Heart right ventricle (tissue), 16 donors: ENCODE measurements around the gene SIK2. TPM values are rescaled to one million over a fixed set of nuclear protein-coding genes. Genes with fewer than 3 reads are reported as not detected.

Experiments
- ATAC-seq, 8 donors: fragments of 200-7000 bp; cut with Tn5 transposase; one replicate each; pipeline ENCODE4 v1.9.1; 2020; ENCODE audit warnings: mild to moderate bottlenecking in 8 of 8, moderate library complexity in 8 of 8, moderate number of reproducible peaks in 1 of 8
- DNase-seq, 2 donors: peaks; one replicate each; pipeline ENCODE4 v3.0.0-alpha.2; 2020
- H3K27ac ChIP-seq, 10 donors: fragments of 200-600 bp; sonication (generic) in 2 of 10; one replicate each; pipeline versions ENCODE4 v1.5.0 to v1.8.0; 2020 to 2022; ENCODE audit warnings: mild to moderate bottlenecking in 3 of 10
- H3K27me3 ChIP-seq, 7 donors: fragments of 200-600 bp; one replicate each; pipeline ENCODE4 v1.8.0; 2021 to 2022; ENCODE audit warnings: mild to moderate bottlenecking in 2 of 7
- H3K36me3 ChIP-seq, 9 donors: fragments of 200-600 bp; sonication (generic) in 1 of 9; one replicate each; pipeline versions ENCODE4 v1.5.0 to v1.8.0; 2020 to 2022; ENCODE audit warnings: mild to moderate bottlenecking in 2 of 9
- H3K4me1 ChIP-seq, 9 donors: fragments of 200-600 bp; sonication (generic) in 1 of 9; one replicate each; pipeline versions ENCODE4 v1.5.0 to v1.8.0; 2020 to 2022; ENCODE audit warnings: mild to moderate bottlenecking in 4 of 9
- H3K4me3 ChIP-seq, 10 donors: fragments of 200-600 bp; sonication (generic) in 2 of 10; one replicate each; pipeline versions ENCODE4 v1.5.0 to v1.8.0; 2020 to 2022; ENCODE audit warnings: mild to moderate bottlenecking in 7 of 10, moderate library complexity in 2 of 10
- H3K9me3 ChIP-seq, 11 donors: fragments of 200-600 bp in 10 of 11; sonication (generic) in 2 of 11; one replicate each; pipeline versions ENCODE4 v1.5.0 to v1.8.0; 2013 to 2022; ENCODE audit warnings: mild to moderate bottlenecking in 2 of 11, control low read depth in 1 of 11, moderate library complexity in 1 of 11
- CTCF ChIP-seq, 9 donors: fragments of 200-600 bp; sonication (generic) in 2 of 9; IDR thresholded peaks; one replicate each; pipeline versions ENCODE4 v1.5.0 to v1.8.0; 2021 to 2022; ENCODE audit warnings: antibody characterized with exemption in 9 of 9, mild to moderate bottlenecking in 5 of 9, moderate library complexity in 1 of 9
- WGBS, 2 donors: extraction: QIAGEN DNeasy Blood & Tissue Kit; methylation state at CpG; one replicate each; pipeline ENCODE4 v1.1.7; 2013; ENCODE audit warnings: inconsistent platforms in 1 of 2; 5-methylcytosine and 5-hydroxymethylcytosine counted together
- intact Hi-C, 10 donors: fragments of 100-400 bp; cut with DNase I; formaldehyde crosslinking; loops; one replicate each; pipeline versions ENCODE4 v1.11.1 to v1.14.2; 2022
- polyA plus RNA-seq, 2 donors: library from polyadenylated mRNA; stranded (reverse); fragments of 200-250 nt; gene quantifications; one replicate each; pipeline ENCODE4 v1.2.3, GENCODE V29; 2013
- total RNA-seq, 10 donors: library from RNA; stranded (reverse); fragmentation: NEBNext Ultra II Directional in 3 of 10; extraction: Animal tissue kit (Norgen Biotek cat#: 25700) in 3 of 10; gene quantifications; one replicate each; pipeline versions ENCODE4 v1.2.1 to v1.2.4, GENCODE V29; 2021 to 2023
- donor health status: Arrhythmogenic right ventricular cardiomyopathy.
- donor health status: ischemic (EF 13 %, LVEDD 7.1; RV severe dilation, severe dysfunction).
- donor health status: healthy with polysubstance abuse.
- donor health status: DM: no; HTN: yes; CAD: no.
- donor health status: DM: no; HTN: no; CAD: no.
- donor health status: ischemic (EF 25% LVEDD 6.9; RV normal size, moderate dysfunction).
- donor health status: ischemic (EF 25% LVEDD 5.7; RV mildly dilated, moderate dysfunction).
- donor health status: healthy.
- donor health status: DM: yes; HTN: yes; CAD: no.
- donor health status: Ischemic cardiomyopathy.
- donor health status: ischemic (EF 35%, LVEDD 5.7; RV mildly dilated, moderate dysfunction).
- donor health status: nonischemic (EF 11% LVEDD 7.7; RV severe dilation, severe dysfunction).
- donor health status: DM: yes; HTN: yes; CAD: no.
- donor health status: PGD.
- donor health status: ischemic (EF 29% LVEDD 5.4; RV normal size, mild dysfunction).
- donor health status: nonischemic (EF 23%, LVEDD 6.1; RV moderate dilation, normal function).

SIK2 gene
- total and polyA plus RNA-seq, 12 donors: 4.1 to 41.6 (median 28.8) TPM

- 76 to 78% methylated on average over 11 of the region's 11 CpGs for WGBS, 2 donors
Measured at GRCh38 chr11:111559800-111560464, 42.3 kb upstream of the SIK2 start.

GRCh38 chr11:111560800-111561199 lies 41.4 kb upstream of the SIK2 start:
- Histone ChIP-seq H3K9me3 (peaks cover 0 to 6% (median 0%) of the 10 kb centered on the region in 11 donors), H3K36me3 (peaks cover 0 to 41% (median 0%) of the 10 kb centered on the region in 9 donors), H3K27ac (peak overlapping the region in 1 of 10 donors; percentile 43), H3K4me1 (peaks cover 0 to 13% (median 0%) of the 10 kb centered on the region in 9 donors), H3K4me3 (no peak overlapping the region), H3K27me3 (no peaks in the 10 kb centered on the region)
- ATAC-seq (peak in 6 of 8 donors; percentile 7 to 50 (median 19)), DNase-seq (no peak)
- WGBS, 2 donors: 68 to 73% methylated on average over 3 of the region's 3 CpGs
- no peak for TF ChIP-seq CTCF (IDR thresholded peaks at IDR 0.05)
- intact Hi-C loops: loop anchor here in 3 of 10 donors (10.0 kb wide), 3 partner anchors 214 to 284 kb away; no protein-coding TSS in a partner anchor

More at GRCh38 chr11:111559800-111560464, 42.3 kb upstream of the SIK2 start:
- intact Hi-C loops: loop anchor here in 3 of 10 donors (10.0 kb wide), 3 partner anchors 215 to 285 kb away; no protein-coding TSS in a partner anchor
- Histone ChIP-seq H3K27ac (peak overlapping the region in 1 of 10 donors; percentile 43), H3K27me3 (no peaks in the 10 kb centered on the region), H3K4me1 (peaks cover 0 to 13% (median 0%) of the 10 kb centered on the region in 9 donors), H3K36me3 (peaks cover 0 to 49% (median 0%) of the 10 kb centered on the region in 9 donors), H3K4me3 (no peak overlapping the region), H3K9me3 (peaks cover 0 to 8% (median 0%) of the 10 kb centered on the region in 11 donors)
- no peak for TF ChIP-seq CTCF (IDR thresholded peaks at IDR 0.05)
- ATAC-seq (peak in 3 of 8 donors; percentile 10 to 37 (median 35)), DNase-seq (no peak)

GRCh38 chr11:111561306-111561705 lies 40.9 kb upstream of the SIK2 start:
- ATAC-seq: peak in 1 of 8 donors; percentile 5
- intact Hi-C loops: loop anchor here in 3 of 10 donors (10.0 kb wide), 3 partner anchors 213 to 283 kb away; no protein-coding TSS in a partner anchor
- TF ChIP-seq CTCF (IDR thresholded peaks at IDR 0.05): no peak
- Histone ChIP-seq H3K4me1 (peaks cover 0 to 13% (median 0%) of the 10 kb centered on the region in 9 donors), H3K4me3 (no peak overlapping the region), H3K27ac (peak overlapping the region in 1 of 10 donors; percentile 16), H3K27me3 (no peaks in the 10 kb centered on the region), H3K9me3 (peaks cover 0 to under 1% (median 0%) of the 10 kb centered on the region in 11 donors), H3K36me3 (peaks cover 0 to 36% (median 0%) of the 10 kb centered on the region in 9 donors)
- no peak for DNase-seq
- 89 to 90% methylated on average over 3 of the region's 3 CpGs for WGBS, 2 donors

- WGBS, 2 donors: 79 to 94% methylated on average over 3 of the region's 3 CpGs
- no peak overlapping the region for H3K27ac ChIP-seq
- intact Hi-C loops: loop anchor here in 3 of 10 donors (10.0 kb wide), 3 partner anchors 213 to 283 kb away; no protein-coding TSS in a partner anchor
Measured at GRCh38 chr11:111561791-111562325, 40.4 kb upstream of the SIK2 start.

More at GRCh38 chr11:111561791-111562325, 40.4 kb upstream of the SIK2 start:
- ATAC-seq: no peak
- Histone ChIP-seq H3K9me3 (no peaks in the 10 kb centered on the region), H3K27me3 (no peaks in the 10 kb centered on the region), H3K4me3 (no peak overlapping the region), H3K36me3 (peaks cover 0 to 35% (median 0%) of the 10 kb centered on the region in 9 donors), H3K4me1 (peaks cover 0 to 13% (median 0%) of the 10 kb centered on the region in 9 donors)
- no peak for DNase-seq
- TF ChIP-seq CTCF (IDR thresholded peaks at IDR 0.05): no peak
